VCaP (cell line): ENCODE results near the gene STON2.

Experiments
- H3K27ac ChIP-seq: fragments of 450-650 bp; 2 replicates; pipeline ENCODE4 v1.5.1; 2017
- TF ChIP-seq, protein P1 (sequence below): fragments of 450-650 bp; conservative IDR thresholded peaks from 2 replicates; pipeline ENCODE4 v1.5.1; 2017; ENCODE audit warnings: mild to moderate bottlenecking, moderate library complexity

STON2 gene

DNA sequence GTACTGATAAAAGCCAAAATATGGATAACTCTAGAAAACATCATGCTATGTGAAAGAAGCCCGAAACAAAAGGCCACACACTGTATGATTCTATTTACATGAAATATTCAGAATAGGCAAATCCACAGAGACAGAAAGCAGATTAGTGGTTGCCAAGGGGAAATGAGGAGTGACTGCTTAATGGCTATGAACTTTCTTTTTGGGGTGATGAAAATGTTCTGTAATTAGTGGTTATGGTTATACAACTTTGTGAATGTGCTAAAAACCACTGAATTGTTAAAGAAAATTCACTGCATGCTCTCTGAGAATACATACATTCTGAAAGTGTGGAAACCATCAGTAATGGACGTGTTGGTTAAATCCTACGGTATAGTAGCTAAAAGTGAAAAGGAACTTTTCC is 39.9 kb upstream of the STON2 start:
- TF ChIP-seq, protein P1, sequence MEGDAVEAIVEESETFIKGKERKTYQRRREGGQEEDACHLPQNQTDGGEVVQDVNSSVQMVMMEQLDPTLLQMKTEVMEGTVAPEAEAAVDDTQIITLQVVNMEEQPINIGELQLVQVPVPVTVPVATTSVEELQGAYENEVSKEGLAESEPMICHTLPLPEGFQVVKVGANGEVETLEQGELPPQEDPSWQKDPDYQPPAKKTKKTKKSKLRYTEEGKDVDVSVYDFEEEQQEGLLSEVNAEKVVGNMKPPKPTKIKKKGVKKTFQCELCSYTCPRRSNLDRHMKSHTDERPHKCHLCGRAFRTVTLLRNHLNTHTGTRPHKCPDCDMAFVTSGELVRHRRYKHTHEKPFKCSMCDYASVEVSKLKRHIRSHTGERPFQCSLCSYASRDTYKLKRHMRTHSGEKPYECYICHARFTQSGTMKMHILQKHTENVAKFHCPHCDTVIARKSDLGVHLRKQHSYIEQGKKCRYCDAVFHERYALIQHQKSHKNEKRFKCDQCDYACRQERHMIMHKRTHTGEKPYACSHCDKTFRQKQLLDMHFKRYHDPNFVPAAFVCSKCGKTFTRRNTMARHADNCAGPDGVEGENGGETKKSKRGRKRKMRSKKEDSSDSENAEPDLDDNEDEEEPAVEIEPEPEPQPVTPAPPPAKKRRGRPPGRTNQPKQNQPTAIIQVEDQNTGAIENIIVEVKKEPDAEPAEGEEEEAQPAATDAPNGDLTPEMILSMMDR, result no peak
- H3K27ac ChIP-seq, result no peak overlapping the region

DNA sequence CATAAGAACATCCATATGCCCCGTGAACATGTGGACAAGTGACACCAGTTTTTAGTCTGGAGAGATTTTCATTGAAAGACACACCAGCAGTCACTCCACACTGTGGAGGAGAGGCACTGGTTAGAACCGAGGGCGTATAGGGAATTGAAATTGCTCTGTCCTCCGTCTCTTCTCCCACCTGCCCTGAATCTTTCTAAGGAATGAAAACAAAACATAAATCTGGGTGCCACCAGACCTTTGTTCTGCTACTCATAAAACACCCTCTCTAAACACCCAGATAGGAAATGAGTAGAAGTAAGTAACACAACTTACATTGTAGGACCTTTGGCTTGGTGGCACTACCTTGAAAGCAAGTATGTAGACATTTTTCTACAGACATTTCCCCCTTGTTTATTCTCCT is 37.1 kb upstream of the STON2 start:
- TF ChIP-seq, protein P1, result no peak
- H3K27ac ChIP-seq, result no peak overlapping the region

DNA sequence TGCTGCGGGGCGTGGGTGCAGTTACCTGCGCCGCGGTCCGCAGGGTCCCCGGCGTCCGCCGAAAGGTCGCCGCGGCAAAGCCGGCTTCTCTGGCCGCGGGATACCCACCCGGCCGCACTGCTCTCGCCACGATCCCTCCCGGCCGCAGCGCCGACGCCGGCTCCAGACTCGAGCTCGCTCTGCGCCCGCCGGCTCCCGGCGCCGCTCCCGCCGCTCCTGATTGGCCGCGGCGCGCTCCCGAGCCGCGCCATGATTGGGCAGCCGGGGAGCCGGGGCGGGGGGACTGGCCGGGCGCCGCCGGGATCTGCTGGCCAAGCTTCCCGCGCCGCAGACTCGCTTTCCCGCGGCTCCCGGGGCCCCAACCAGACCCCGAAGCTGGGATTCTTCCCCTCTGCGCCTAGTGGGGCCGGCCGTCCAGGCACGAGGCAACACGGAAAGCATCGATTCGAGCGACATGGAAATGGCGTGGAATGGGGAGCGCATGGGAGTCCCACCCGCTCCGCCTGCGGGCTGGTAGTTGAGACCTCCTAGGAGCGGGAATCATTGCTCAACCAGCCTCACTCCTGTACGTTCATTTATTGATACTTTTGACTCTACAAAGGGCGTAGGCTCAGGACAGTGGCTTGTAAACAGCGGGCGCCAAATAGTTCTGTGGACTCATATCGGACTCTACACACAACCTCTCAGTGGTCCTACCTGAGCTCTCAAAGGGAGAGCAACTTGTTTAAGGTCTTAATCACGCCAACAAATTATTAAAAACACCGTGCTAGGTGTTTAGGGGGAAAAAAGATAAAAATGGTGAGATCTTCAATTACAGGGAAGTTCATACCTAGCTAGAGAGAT is 36.4 kb upstream of the STON2 start:
- TF ChIP-seq, protein P1, result no peak; the same call in 1 of the 2 replicates
- H3K27ac ChIP-seq, result peak overlapping the region; percentile 85

DNA sequence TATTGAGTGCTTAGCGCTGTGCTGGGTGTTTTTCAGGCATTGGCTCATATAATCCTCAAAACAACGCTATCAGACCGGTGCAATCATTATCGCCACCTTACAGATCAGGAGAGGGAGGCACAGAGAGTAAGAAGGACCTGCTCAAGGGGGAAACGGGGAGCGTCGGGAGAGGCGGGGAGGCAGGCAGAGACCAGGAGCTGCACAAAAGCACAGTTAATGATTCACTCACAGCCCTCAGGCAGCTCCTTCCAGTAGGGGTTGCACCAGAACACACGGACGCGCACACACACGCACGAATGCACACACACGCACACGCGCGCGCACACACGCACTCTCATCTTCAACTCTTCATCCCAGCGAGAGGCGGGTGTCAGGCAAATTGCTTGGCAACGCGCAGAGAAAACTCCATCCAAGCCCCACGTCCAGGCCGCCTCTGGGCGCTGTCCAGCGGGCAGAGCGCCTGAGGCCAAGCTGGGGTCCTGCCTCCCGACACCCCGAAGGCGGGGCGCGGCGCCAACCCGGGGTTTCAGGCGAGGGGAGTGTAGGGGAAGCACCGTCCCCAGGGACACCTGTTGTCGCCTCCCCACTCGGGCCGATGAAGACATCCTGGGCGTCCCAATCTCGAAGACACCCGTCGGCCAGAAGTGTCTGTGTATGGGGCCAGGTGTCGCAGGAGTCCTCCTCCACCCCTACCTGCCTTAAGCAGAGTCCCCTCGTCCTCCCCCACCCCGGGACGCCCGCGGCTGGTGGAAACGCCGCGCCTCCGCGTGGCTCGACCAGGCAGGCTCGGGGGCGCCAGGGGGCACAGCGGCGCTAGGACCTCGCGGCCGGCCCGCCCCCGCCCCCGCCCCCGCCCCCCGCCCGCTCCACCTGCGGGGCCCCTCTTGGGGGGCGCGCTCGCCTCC is 35.5 kb upstream of the STON2 start:
- H3K27ac ChIP-seq, result peak overlapping the region; percentile 85
- TF ChIP-seq, protein P1, result peak; percentile 13

DNA sequence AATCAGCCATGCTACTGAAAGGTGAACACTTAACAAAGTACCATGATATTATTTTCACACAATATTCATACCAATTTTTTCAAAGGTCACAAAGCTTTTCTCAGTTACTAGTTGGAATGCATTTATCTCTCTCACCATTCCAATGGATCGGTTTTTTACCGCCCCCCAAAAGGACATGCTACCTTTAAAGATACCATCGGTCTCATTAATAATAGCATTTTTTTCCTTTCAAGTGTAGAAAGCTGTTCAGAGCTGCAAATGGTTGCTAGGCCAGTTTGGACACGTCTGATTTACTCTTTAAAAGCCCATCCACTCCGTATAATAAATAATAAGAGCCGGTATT is 34.9 kb upstream of the STON2 start:
- TF ChIP-seq, protein P1, result no peak
- peak overlapping the region; percentile 85 for H3K27ac ChIP-seq

DNA sequence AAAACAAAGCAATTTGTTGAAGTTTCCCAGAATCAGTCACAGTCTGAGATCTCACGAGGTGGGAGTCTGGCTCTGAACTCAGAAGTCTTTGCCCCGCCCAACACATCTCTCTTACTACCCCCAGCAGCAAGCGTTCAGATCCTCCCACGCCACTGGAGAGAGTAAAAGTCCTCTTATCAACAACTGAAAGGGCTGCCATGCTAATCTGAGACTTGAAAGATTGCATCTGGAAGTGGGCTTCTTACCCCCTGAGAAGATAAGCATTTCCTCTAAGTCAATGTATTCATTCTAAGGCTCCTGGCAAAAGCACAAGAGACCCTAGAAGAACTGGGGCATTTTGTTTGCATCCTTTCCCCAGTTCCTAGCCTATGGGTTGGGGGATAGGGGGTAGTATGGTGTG is 34.1 kb upstream of the STON2 start:
- peak overlapping the region; percentile 85 for H3K27ac ChIP-seq
- TF ChIP-seq, protein P1, result no peak

DNA sequence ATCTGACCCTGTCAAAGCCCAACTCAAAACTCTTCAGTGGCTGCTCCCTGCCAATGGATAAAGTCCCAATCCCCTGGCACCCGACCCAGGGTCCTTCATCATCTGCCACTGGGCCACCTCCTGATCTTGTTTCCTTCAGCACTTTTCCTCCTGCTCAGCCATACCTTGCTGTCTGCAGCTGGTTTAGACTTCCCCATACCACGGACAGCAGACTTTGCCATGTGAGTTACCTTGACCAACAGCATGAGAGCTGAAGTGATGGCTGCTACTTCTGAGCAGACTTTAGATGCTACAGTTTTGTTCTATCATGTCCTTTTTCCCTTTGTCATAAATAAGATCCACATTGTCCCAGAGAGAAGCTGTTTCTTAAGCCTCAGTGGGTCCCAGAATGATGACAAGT is 33.3 kb upstream of the STON2 start:
- TF ChIP-seq, protein P1, result no peak
- H3K27ac ChIP-seq, result no peak overlapping the region
